Measurements from ENCODE around the gene CMSS1. TPM values are rescaled to one million over a fixed set of nuclear protein-coding genes. Genes with fewer than 3 reads are reported as not detected.

Gene CMSS1
- total and polyA plus RNA-seq, 11 donors, result 13.5 to 48.4 (median 34.8) TPM

- no peaks in the 10 kb centered on the region for H3K36me3 ChIP-seq
- intact Hi-C loops (cut with DNase I), result no loop called here
- 64 to 92% (median 81%) methylated on average over 2 of the region's 2 CpGs for WGBS, 4 donors
- peaks cover 0 to 3% (median 0%) of the 10 kb centered on the region in 12 donors for H3K9me3 ChIP-seq
- no peaks in the 10 kb centered on the region for H3K27me3 ChIP-seq
- no peak overlapping the region for H3K4me3 ChIP-seq
- no peak for TF ChIP-seq CTCF (IDR thresholded peaks at IDR 0.05)
- no peak for TF ChIP-seq POLR2A (IDR thresholded peaks at IDR 0.05)
- DNase-seq (no peak), ATAC-seq (no peak)
- peaks cover 0 to 15% (median 0%) of the 10 kb centered on the region in 12 donors for H3K4me1 ChIP-seq
- H3K27ac ChIP-seq, result no peak overlapping the region
Observed at GRCh38 chr3:99974989-99975388, 157.3 kb downstream of the CMSS1 start.

DNA sequence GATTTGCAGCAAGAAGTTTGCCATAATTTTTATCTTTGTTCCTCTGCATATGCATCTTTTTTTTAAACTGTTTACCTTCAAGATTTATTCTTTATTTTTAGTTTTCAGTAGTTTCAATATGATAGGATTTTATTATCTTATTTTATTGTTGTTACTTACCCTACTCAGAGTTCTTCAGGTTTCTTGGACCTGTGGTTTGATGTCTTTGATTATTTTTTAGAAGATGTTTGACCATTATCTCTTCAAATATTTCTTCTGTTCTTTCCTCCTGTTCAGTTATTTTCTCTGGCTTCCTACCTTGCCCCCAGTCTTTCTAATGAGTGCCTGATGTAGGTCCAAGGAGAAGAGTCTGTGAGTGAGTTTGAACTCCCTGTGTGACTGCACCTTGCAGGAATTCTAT lies 158.9 kb downstream of the CMSS1 start:
- Histone ChIP-seq H3K36me3 (no peaks in the 10 kb centered on the region), H3K27ac (no peak overlapping the region), H3K4me1 (peaks cover 0 to 17% (median 0%) of the 10 kb centered on the region in 12 donors), H3K9me3 (peaks cover 0 to 3% (median 0%) of the 10 kb centered on the region in 12 donors), H3K4me3 (no peak overlapping the region), H3K27me3 (no peaks in the 10 kb centered on the region)
- intact Hi-C loops (cut with DNase I), result no loop called here
- no peak for DNase-seq
- no peak for ATAC-seq
- no peak for TF ChIP-seq CTCF (IDR thresholded peaks at IDR 0.05)
- TF ChIP-seq POLR2A (IDR thresholded peaks at IDR 0.05), result no peak

DNA sequence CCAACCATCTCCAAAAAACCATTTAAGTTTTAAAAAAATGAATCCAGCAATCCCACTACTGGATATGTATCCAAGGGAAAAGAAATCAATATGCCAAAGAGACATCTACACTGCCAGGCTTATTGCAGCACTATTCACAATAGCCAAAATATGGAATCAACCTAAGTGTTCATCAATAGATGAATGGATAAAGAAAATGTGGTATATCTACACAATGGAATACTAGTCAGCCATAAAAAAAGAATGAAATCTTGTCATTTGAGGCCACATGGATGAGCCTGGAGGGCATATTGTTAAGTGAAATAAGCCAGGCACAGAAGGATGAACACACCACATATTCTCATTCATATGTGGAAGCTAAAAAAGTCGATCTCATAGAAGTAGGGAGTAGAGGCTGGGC lies 160.6 kb downstream of the CMSS1 start:
- no peak overlapping the region for H3K4me3 ChIP-seq
- H3K27ac ChIP-seq, result no peak overlapping the region
- WGBS, 4 donors, result 95 to 98% (median 96%) methylated on average over 1 of the region's 1 CpG
- H3K4me1 ChIP-seq, result peaks cover 0 to 15% (median 0%) of the 10 kb centered on the region in 12 donors
- H3K27me3 ChIP-seq, result no peaks in the 10 kb centered on the region
- intact Hi-C loops (cut with DNase I), result no loop called here
- no peak for TF ChIP-seq CTCF (IDR thresholded peaks at IDR 0.05)
- no peak for TF ChIP-seq POLR2A (IDR thresholded peaks at IDR 0.05)
- DNase-seq, result no peak
- H3K36me3 ChIP-seq, result no peaks in the 10 kb centered on the region
- no peak for ATAC-seq
- H3K9me3 ChIP-seq, result peaks cover 0 to 3% (median 0%) of the 10 kb centered on the region in 12 donors

DNA sequence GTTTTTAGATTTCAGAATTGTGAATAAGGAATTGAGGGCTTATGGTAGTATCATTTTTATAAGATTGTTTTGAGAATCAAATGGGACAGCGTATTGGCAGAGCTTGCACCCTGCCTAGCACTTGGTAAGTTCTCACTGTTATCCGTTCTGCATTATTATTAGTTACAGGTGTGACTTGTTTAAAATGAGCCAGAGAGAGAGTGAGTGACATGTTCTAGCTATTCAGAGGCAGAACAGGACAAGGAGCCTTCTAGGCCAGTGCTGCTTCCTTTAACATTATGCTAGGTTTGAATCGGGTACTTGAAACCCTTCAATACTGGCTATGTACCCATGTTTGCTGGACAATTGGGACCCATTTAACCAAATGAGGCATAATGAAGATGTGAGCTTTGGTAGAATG lies 162.9 kb downstream of the CMSS1 start:
- 62 to 71% (median 68%) methylated on average over 3 of the region's 3 CpGs for WGBS, 4 donors
- peak overlapping the region in 3 of 12 donors; percentile 13 to 52 (median 42) for H3K27ac ChIP-seq
- DNase-seq (no peak), ATAC-seq (peak; percentile 78 to 88 (median 80))
- H3K4me3 ChIP-seq, result no peak overlapping the region
- TF ChIP-seq POLR2A (IDR thresholded peaks at IDR 0.05) (no peak), CTCF (IDR thresholded peaks at IDR 0.05) (no peak)
- peaks cover 0 to 3% (median 0%) of the 10 kb centered on the region in 12 donors for H3K9me3 ChIP-seq
- H3K36me3 ChIP-seq, result no peaks in the 10 kb centered on the region
- intact Hi-C loops (cut with DNase I), result no loop called here
- no peaks in the 10 kb centered on the region for H3K27me3 ChIP-seq
- peaks cover 0 to 21% (median 0%) of the 10 kb centered on the region in 12 donors for H3K4me1 ChIP-seq

Measured in heart left ventricle (tissue), 16 donors.